ENCODE results near the gene ADGRA3.

Gene ADGRA3, protein sequence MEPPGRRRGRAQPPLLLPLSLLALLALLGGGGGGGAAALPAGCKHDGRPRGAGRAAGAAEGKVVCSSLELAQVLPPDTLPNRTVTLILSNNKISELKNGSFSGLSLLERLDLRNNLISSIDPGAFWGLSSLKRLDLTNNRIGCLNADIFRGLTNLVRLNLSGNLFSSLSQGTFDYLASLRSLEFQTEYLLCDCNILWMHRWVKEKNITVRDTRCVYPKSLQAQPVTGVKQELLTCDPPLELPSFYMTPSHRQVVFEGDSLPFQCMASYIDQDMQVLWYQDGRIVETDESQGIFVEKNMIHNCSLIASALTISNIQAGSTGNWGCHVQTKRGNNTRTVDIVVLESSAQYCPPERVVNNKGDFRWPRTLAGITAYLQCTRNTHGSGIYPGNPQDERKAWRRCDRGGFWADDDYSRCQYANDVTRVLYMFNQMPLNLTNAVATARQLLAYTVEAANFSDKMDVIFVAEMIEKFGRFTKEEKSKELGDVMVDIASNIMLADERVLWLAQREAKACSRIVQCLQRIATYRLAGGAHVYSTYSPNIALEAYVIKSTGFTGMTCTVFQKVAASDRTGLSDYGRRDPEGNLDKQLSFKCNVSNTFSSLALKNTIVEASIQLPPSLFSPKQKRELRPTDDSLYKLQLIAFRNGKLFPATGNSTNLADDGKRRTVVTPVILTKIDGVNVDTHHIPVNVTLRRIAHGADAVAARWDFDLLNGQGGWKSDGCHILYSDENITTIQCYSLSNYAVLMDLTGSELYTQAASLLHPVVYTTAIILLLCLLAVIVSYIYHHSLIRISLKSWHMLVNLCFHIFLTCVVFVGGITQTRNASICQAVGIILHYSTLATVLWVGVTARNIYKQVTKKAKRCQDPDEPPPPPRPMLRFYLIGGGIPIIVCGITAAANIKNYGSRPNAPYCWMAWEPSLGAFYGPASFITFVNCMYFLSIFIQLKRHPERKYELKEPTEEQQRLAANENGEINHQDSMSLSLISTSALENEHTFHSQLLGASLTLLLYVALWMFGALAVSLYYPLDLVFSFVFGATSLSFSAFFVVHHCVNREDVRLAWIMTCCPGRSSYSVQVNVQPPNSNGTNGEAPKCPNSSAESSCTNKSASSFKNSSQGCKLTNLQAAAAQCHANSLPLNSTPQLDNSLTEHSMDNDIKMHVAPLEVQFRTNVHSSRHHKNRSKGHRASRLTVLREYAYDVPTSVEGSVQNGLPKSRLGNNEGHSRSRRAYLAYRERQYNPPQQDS (N-terminal part only)

DNA sequence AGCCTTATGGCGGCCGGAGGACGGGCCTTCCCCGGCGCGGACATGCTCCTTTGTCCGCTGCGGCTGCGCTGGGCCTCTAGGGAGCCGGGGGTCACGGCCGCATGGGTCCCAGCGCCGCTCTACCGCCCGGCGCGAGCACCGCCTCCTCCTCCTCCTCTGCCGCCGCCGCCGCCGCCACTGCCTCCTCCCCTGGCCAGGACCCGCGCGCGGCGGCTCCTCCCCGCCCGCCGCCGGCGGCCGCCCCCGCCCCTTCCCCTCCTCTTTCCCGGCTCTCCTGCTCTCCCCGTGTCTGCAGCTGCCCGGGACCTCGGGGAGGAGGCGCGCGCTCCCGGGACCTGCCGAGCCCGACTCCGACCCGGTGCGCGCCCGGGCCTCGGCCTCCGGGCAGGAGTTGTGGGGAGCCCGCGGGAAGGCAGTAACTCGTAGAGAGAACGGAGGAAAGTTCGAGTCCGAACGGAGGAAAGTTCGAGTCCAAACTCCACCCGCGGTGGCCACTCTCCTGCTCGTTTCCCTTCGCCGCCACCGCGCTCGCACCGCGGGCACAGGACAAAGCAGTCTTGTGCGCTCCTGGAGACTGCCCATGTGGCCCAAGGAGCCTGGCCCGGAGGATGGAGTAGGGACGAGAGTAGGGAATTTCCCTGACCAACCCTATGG lies at the start of gene ADGRA3:
Gene ADGRA3, minus strand, starts transcription at position 179 of the 654 bp plus-strand sequence. CDS start 282 bp downstream, outside the sequence.
- peak; percentile 91 for DNase-seq

DNA sequence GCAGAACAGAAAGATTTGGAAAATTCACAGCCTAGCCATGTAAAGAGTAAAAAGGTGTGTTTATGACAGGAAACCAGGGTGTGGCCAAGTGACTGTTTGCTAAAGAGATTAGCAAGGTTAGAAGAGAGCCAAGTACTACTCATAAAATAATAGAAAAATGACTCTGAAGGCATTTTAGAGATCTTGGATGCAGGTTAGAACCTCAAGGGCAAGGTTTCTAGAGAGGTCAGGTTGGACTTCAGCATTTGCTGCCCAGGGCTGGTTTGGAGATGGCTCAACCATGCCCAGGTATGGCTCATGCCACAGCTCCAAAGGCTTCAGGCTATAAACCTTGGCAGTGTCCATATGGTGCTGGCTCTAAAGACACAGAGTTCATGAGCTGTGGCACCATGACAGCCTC lies 40.6 kb upstream of the ADGRA3 start:
- DNase-seq = no peak

DNA sequence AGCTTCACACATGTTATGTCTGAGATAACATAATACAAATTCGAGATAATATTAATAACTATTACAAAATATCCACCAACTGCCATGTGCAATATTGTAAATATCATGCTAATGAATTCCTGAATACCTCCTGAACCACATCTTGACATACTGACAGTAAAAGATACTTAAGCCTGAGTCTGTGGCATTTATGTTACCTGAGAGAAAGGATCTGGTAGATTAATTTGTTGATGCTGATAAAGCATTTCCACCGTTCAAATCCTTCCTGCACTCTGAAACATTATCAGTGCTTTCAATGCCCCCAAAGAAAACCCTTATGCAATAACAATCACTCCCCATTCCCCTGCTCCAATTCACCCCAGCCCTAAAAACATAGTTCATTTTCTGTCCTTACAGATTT lies 38.8 kb upstream of the ADGRA3 start:
- DNase-seq = no peak

DNA sequence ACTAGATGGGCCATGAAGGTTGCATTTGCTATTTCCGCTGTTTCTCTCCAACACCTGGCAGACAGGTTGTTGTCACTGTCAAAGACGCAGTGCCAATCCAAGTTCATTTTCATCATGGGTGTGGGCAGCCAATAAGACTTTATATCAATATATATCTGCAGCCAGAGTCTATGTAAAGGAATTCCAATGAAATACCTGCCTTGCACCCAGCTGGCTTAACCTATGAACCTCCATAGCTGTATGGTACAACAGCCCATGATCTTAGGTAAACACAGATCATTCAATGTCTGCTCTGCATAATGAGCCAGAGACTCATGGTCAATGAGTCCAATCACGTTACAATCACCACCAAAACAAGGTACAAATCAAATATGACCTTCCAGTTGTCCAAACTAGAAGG lies 37.7 kb upstream of the ADGRA3 start:
- DNase-seq = no peak

DNA sequence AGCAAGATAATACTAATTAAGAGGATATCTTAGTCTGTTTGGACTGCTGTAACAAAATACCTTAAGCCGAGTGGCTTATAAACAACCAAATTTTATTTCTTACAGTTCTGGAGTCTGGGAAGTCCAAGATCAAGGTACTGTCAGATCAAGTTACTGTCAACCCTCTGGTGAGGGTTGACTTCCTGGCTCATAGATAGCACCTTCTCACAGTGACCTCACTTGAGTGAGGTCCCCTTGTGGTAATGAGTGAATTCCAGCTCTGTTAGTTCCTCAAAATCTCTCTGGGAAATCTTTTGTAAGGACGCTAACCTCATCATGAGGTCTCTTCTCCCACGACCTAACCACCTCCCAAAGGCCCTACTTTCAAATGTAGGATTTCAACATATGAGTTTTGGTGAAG lies 36.9 kb upstream of the ADGRA3 start:
- no peak for DNase-seq

DNA sequence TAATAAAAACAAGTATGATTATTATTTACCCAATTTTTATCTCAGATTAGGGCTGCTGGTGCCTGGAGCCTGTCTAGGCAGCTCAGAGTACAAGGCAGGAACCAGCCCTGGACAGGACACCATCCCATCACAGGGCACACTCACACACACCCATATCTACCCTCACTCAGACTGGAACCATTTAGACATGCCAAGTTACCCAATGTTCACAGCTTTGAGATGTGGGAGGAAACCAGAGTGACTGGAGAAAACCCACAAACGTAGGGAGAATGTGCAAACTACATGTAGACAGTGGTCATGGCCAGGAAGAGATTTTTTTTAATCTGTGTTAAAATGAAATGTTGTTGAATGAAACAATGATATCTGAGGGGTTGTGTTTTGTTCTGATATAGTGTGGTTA lies 35.7 kb upstream of the ADGRA3 start:
- DNase-seq = no peak

DNA sequence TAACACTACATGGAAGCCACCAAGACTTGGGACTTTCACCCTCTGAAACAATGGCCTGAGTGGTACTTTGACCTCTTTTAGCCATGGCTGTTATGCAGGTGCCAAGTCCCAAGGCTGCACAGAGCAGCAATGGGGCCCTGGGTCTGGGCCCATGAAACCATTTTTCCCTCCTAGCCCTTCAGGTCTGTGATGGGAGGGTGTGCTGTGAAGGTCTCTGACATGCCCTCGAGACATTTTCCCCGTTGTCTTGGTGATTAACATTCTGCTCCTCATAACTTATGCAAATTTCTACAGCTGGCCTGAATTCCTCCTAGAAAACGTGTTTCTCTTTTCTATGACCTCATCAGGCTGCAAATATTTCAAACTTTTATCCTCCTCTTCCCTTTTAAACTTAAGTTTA lies 30.4 kb upstream of the ADGRA3 start:
- DNase-seq = no peak

DNA sequence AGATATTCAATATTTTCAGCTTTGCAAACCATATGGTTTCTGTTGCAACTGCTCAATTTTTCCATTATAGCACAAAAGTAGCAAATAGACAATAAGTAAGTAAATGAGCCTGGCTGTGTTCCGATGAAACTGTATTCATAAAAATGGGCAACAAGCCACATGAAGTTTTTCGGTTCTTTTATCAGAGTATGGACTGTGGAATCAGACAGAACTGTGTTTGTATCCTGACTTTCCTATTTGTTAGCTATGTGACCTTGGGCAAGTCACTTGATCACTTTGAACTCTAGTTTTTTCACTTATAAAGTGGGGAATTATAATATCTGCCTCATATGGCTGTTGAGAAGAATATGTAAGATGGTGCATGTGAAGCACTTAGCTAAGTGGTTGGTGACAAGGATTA lies 23.4 kb upstream of the ADGRA3 start:
- no peak for DNase-seq

DNA sequence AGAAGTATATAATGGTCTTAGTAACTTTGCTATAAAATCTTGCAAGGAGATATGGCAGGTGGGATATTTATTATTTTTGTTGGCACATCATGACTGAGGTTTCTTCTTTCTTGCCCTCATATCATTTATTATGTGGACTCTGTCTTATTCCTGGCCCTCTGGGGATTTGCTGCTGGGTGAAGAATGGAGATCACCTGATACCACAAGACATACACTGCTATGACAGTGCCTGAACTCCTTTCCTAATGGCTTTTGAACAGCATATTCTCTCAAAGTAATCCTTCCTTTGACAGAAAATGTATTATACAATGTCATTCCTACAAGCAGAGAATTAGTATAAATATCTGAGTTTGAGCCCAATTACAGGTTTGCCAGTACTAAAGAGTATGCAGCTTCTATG lies 22.0 kb upstream of the ADGRA3 start:
- DNase-seq = no peak

DNA sequence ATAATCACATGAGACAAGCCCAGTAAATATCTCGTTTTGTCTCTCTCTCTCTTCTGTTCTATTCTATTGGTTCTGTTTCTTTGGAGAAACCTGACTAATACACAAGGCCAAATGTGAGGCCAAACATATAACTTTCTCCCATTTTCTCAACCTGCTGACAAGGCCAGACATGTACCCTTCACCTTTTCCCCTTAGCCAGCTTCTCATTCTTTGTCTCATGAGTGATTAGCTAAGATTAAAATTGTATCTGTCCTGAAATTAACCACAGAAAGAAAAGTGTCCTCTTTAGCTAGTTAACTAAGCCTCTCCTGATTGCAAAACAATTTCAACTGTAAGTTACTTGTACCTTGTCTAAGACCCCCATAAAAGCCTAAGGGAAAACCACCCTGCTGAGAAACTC lies 18.5 kb upstream of the ADGRA3 start:
- no peak for DNase-seq

DNA sequence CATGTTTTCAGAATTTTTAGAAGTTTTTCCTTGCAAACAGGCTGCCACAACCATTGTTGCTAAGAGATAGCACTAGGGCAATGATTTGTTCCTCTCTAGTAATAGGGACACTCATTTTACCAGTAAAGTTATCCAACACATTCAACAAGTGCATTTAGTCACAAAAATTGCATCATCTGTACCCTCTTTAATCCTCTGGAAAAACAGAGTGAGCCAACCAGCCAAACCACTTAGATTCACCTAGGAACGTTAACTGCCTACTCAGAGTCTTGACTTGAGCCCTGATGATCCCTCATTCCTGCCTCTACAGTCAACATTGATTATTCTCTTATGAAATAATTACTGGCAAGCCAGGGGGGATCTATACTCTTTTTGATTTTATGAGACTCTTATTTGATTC lies 17.0 kb upstream of the ADGRA3 start:
- no peak for DNase-seq

DNA sequence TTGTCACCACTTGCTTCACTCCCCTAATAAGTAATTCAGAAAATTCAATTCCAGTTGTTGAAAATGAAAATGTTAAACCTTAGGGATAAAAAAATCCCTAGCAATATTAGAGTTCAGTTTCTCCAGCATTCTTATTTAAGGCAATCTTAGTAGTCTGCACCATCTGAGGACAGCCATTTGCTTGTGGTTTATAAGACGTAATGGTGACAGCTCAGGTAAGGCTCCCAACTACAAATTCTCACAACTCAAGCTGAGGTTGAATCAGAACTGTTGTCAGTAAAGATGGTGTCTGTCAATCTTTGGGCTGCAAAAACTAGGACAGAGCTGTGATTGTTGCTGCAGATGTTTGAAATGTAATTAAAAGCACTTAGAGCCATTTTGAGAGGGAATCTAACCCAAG lies 16.3 kb upstream of the ADGRA3 start:
- no peak for DNase-seq

DNA sequence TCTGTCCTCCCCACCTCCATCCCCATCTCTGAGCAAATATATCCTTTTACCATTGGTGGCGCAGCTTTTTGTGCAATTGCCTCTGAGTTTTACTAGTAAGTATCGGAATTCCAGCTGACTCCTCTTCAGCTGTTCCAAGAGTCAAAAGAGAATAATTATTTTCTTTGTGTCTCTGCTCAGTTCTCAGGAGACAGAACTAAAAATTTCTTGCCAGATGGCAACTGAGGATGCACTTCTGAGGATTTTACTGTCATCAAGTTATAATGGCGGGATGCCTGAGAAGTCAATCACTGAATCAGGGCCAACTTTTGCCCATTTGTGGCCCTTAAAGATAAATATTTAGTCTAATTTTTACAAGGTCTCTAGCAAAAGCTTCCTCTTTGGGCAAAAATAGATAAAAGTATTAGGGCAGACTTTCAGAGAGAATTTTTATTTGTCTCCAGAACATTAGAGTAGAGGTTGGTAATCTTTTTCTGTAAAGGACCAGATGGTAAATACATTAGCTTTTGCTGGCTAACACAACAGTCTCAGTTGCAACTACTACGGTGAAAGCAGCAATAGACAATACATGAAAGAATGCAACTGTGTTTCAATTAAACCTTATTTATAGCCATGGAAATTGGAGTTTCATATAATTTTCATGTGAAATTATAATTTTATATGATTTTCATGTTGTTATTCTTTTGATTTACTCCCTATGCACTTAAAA lies 15.6 kb upstream of the ADGRA3 start:
- DNase-seq = no peak

DNA sequence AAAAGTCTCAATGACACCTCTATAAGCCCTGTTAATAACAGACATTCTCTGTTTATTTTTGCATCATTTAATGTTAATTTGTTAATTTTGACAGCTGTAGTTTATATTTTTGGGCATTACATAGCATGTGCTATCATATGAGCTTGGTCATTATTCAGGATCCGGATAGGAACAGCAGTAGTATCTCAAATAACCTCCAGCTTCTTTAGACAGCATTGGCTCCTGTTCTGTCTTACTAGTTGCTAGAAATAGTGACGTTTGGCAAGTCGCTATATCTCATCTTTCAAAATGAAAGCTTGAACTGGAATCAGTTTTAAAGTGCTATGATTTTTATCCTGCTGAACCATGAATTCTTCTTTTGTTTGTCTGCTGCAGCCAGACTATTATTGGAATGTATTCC lies 9.0 kb upstream of the ADGRA3 start:
- no peak for DNase-seq

DNA sequence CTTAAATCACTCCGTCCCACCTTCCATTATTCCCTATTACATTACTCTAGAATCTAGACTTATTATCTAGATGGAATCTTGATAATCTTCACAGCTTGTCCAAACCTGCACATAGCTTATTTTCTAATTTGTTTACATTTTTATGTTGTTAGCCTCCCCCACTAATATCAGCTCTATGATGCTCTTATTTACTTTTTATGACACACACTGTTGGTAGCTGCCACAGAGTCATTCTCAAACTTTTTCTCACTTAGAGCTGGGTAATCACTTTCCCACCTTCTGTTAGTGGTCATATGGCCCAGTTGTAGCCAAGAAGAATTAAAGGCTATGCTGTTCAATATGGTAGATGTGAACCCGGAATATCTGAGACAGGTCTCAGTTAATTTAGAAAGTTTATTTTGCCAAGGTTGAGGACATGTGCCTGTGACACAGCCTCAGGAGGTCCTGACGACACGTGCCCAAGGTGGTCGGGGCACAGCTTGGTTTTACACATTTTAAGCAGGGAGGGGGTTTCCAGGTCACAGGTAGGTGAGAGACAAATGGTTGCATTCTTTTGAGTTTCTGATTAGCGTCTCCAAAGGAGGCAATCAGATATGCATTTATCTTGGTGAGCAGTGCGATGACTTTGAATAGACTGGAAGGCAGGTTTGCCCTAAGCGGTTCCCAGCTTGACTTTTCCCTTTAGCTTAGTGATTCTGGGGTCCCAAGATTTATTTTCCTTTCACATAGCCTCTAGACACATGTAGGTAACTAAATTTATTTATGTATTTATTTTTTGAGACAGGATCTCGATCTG lies 7.0 kb upstream of the ADGRA3 start:
- DNase-seq = no peak

DNA sequence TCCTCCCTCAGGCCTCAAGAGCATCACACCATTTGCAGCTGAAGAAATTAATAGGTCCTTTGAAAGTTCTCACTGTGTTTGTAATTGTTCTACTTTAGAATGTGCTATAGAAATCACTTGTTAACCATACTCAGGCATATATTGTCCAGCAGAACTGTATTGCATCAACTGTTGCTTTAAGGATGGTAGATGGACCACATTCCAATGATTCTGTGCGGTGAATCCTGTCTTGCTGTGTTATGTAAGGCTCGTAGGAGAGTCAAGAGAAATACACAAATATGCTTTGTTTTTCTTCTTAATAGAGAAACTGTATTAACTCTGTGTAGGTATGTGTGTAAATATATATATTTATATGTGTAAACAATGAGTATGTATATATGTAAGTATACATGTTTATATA lies 6.3 kb upstream of the ADGRA3 start:
- DNase-seq = no peak

DNA sequence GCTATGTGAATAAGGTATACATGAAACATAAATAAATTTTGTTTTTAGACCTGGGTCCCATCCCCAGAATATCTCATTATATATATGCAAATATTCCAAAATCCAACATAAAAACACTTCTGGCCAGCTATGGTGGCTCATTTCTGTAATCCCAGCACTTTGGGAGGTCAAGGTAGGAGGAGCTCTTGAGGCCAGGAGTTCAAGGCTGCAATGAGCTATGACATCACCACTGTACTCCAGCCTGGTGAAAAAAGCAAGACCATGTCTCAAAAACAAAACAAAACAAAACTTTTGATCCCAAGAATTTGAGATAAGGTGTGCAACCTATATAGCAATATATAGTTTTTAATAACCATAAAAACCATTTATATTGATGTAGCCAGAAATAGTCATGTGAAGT lies 5.4 kb upstream of the ADGRA3 start:
- no peak for DNase-seq

DNA sequence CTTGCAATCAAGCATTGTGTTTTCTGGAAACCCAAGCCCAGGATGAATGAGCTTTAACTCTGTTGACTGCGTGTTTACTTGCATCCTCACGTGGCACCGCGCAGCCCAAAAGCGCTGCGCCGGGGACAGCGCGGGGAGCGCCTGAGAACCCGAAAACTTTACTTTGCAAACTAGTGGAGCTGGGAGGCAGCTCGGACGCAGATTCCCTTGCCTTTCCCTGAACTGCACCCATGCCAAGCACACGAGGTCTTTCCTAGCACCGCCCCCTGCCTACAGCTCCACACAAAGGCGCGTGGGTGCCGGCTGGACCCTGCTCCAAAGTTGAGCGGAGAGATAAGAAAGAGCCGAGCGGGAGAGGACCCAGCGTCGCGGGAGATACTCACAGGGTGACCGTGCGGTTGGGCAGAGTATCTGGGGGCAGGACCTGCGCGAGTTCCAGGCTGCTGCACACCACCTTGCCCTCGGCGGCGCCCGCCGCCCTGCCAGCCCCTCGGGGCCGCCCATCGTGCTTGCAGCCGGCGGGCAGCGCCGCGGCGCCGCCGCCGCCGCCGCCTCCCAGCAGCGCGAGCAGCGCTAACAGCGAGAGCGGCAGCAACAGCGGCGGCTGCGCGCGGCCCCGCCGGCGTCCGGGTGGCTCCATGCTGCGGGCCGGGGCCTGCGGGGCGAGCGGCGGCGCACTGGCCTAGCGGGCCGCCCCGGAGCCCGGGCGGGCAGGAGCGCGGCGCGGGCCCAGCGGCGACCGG lies 550 bp downstream of the ADGRA3 start:
- peak; percentile 92 for DNase-seq

DNA sequence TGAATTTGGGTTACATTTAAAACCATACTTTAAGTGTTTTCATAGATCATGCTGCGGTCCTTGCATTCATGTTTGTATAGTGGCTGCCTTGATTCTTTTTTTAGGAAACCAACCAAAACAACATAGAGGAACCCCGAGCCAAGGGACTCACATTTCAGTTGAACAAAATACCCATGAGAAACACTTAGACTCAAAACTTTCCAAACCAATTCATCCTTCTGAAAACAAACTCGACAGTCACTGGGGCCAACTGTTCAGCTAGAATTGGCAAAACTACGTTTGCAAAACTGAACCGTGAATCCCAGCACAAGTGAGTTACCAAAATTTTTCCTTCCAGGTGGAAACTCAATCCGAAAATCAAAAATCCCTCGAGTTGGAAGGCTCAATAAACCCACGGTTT lies 1.4 kb downstream of the ADGRA3 start:
- DNase-seq = no peak

DNA sequence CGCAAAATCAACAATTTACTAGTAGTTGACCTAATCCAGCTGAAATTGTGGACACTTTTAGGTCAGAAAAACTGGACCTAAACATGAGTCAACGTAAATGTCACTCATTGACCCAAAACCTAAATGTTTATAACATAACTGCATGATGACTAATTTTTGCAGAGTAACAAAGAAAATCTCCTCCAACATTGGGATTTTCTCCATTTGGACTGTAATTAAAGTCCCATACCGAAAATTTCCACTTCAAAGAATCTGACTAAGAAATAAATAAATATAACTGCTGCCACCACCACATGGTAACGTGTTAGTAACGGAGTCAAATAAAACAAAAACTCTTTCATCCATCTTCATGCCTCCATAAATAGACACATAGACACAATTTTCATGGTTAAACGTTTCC lies 1.9 kb downstream of the ADGRA3 start:
- no peak for DNase-seq

DNA sequence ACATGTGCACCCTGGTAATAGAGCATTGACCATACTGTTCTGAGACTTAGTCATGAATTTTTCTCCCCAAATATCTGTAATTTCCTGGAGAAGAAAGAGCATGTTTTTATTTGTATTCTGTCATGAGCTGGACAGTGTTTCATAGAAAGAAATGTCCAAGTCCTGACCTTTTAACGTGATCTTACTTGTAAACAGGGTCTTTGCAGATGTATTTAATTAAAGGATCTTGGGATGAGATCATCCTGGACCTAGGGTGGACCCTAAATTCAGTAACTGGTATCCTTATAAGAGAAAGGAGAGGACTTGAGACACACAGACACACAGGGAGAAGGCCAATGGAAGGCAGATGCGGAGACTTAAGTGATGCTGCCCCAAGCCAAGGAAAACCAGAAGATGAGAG lies 3.6 kb downstream of the ADGRA3 start:
- no peak for DNase-seq
